Activated naive CD8-positive, alpha-beta T cell treated with anti-CD3 and anti-CD28 coated beads, Interleukin-2, amount 50 U/mL, for 24 hours (primary cell): Measurements from ENCODE around the gene SLC38A11.

Experiments used
- ATAC-seq: fragments of 150-1000 bp; cut with Tn5 transposase; one replicate; pipeline ENCODE4 v1.10.0; 2021
- DNase-seq: peaks from one replicate; pipeline ENCODE4 v3.0.0; 2021
- H3K27ac Mint-ChIP-seq: one replicate; pipeline ENCODE4 v1.8.0; 2021; ENCODE audit warnings: mild to moderate bottlenecking, mixed read lengths
- H3K27me3 Mint-ChIP-seq: one replicate; pipeline ENCODE4 v1.8.0; 2021; ENCODE audit warnings: mixed read lengths
- H3K36me3 Mint-ChIP-seq: one replicate; pipeline ENCODE4 v1.8.0; 2021; ENCODE audit warnings: low read depth, mixed read lengths
- H3K4me1 Mint-ChIP-seq: one replicate; pipeline ENCODE4 v1.8.0; 2021; ENCODE audit warnings: mixed read lengths
- H3K4me3 Mint-ChIP-seq: one replicate; pipeline ENCODE4 v1.8.0; 2021; ENCODE audit warnings: mild to moderate bottlenecking, moderate library complexity, mixed read lengths
- H3K9me3 Mint-ChIP-seq: one replicate; pipeline ENCODE4 v1.8.0; 2021; ENCODE audit warnings: mixed read lengths

The SLC38A11 gene

GRCh38 chr2:164913011-164913410, 42.3 kb downstream of the SLC38A11 start:
- Mint-ChIP-seq H3K27ac (no peak overlapping the region), H3K4me3 (no peak overlapping the region), H3K27me3 (no peaks in the 10 kb centered on the region), H3K36me3 (no peaks in the 10 kb centered on the region), H3K9me3 (no peaks in the 10 kb centered on the region), H3K4me1 (peaks cover 3% of the 10 kb centered on the region)
- no peak for ATAC-seq
- DNase-seq: no peak

GRCh38 chr2:164911832-164912231, 43.5 kb downstream of the SLC38A11 start:
- Mint-ChIP-seq H3K27me3 (no peaks in the 10 kb centered on the region), H3K4me3 (no peak overlapping the region), H3K27ac (no peak overlapping the region), H3K36me3 (no peaks in the 10 kb centered on the region), H3K9me3 (no peaks in the 10 kb centered on the region), H3K4me1 (peaks cover 3% of the 10 kb centered on the region)
- DNase-seq: no peak
- ATAC-seq: no peak

GRCh38 chr2:164910101-164910899, 45.0 kb downstream of the SLC38A11 start:
- no peak overlapping the region for H3K27ac Mint-ChIP-seq
- H3K9me3 Mint-ChIP-seq: no peaks in the 10 kb centered on the region
- no peak overlapping the region for H3K4me3 Mint-ChIP-seq
- DNase-seq (no peak), ATAC-seq (peak; percentile 52)
- H3K4me1 Mint-ChIP-seq: peaks cover 3% of the 10 kb centered on the region
- H3K27me3 Mint-ChIP-seq: no peaks in the 10 kb centered on the region
- H3K36me3 Mint-ChIP-seq: no peaks in the 10 kb centered on the region

- DNase-seq: no peak
- H3K27ac Mint-ChIP-seq: no peak overlapping the region
- ATAC-seq: no peak
Measured at GRCh38 chr2:164906947-164907346, 48.4 kb downstream of the SLC38A11 start.

GRCh38 chr2:164905307-164905706, 50.0 kb downstream of the SLC38A11 start:
- DNase-seq (no peak), ATAC-seq (no peak)
- Mint-ChIP-seq H3K36me3 (peaks cover 2% of the 10 kb centered on the region), H3K4me1 (peaks cover 3% of the 10 kb centered on the region), H3K27me3 (no peaks in the 10 kb centered on the region), H3K27ac (no peak overlapping the region), H3K4me3 (no peak overlapping the region), H3K9me3 (peaks cover 6% of the 10 kb centered on the region)

More at GRCh38 chr2:164906947-164907346, 48.4 kb downstream of the SLC38A11 start:
- H3K4me3 Mint-ChIP-seq: no peak overlapping the region
- no peaks in the 10 kb centered on the region for H3K27me3 Mint-ChIP-seq
- no peaks in the 10 kb centered on the region for H3K36me3 Mint-ChIP-seq
- H3K9me3 Mint-ChIP-seq: no peaks in the 10 kb centered on the region
- H3K4me1 Mint-ChIP-seq: peaks cover 3% of the 10 kb centered on the region

- no peaks in the 10 kb centered on the region for H3K4me1 Mint-ChIP-seq
- no peak for ATAC-seq
Measured at GRCh38 chr2:164903951-164904350, 51.4 kb downstream of the SLC38A11 start.

GRCh38 chr2:164903204-164903603, 52.1 kb downstream of the SLC38A11 start:
- H3K27ac Mint-ChIP-seq: no peak overlapping the region
- H3K4me3 Mint-ChIP-seq: no peak overlapping the region
- DNase-seq (no peak), ATAC-seq (no peak)
- no peaks in the 10 kb centered on the region for H3K27me3 Mint-ChIP-seq
- peaks cover 13% of the 10 kb centered on the region for H3K9me3 Mint-ChIP-seq
- H3K36me3 Mint-ChIP-seq: peaks cover 2% of the 10 kb centered on the region
- H3K4me1 Mint-ChIP-seq: no peaks in the 10 kb centered on the region

More at GRCh38 chr2:164903951-164904350, 51.4 kb downstream of the SLC38A11 start:
- DNase-seq: no peak
- H3K4me3 Mint-ChIP-seq: no peak overlapping the region
- H3K27ac Mint-ChIP-seq: no peak overlapping the region
- H3K36me3 Mint-ChIP-seq: peaks cover 2% of the 10 kb centered on the region
- no peaks in the 10 kb centered on the region for H3K27me3 Mint-ChIP-seq
- H3K9me3 Mint-ChIP-seq: peaks cover 13% of the 10 kb centered on the region

GRCh38 chr2:164899121-164899520, 56.2 kb downstream of the SLC38A11 start:
- Mint-ChIP-seq H3K27ac (no peak overlapping the region), H3K9me3 (peaks cover 13% of the 10 kb centered on the region), H3K36me3 (peaks cover 4% of the 10 kb centered on the region), H3K4me3 (no peak overlapping the region), H3K27me3 (no peaks in the 10 kb centered on the region), H3K4me1 (peaks cover 5% of the 10 kb centered on the region)
- DNase-seq (no peak), ATAC-seq (no peak)

- no peak overlapping the region for H3K27ac Mint-ChIP-seq
- H3K9me3 Mint-ChIP-seq: peaks cover 13% of the 10 kb centered on the region
- H3K27me3 Mint-ChIP-seq: no peaks in the 10 kb centered on the region
- peaks cover 5% of the 10 kb centered on the region for H3K4me1 Mint-ChIP-seq
- no peak for DNase-seq
- peaks cover 4% of the 10 kb centered on the region for H3K36me3 Mint-ChIP-seq
- ATAC-seq: no peak
- H3K4me3 Mint-ChIP-seq: no peak overlapping the region
Measured at GRCh38 chr2:164898475-164898874, 56.9 kb downstream of the SLC38A11 start.

GRCh38 chr2:164897469-164898260, 57.7 kb downstream of the SLC38A11 start:
- Mint-ChIP-seq H3K4me3 (no peak overlapping the region), H3K27me3 (no peaks in the 10 kb centered on the region), H3K36me3 (peaks cover 4% of the 10 kb centered on the region), H3K4me1 (peaks cover 5% of the 10 kb centered on the region), H3K9me3 (peaks cover 13% of the 10 kb centered on the region), H3K27ac (no peak overlapping the region)
- DNase-seq (no peak), ATAC-seq (no peak)

- peaks cover 4% of the 10 kb centered on the region for H3K36me3 Mint-ChIP-seq
- ATAC-seq (peak; percentile 89), DNase-seq (no peak)
- no peaks in the 10 kb centered on the region for H3K27me3 Mint-ChIP-seq
- no peak overlapping the region for H3K4me3 Mint-ChIP-seq
- peaks cover 13% of the 10 kb centered on the region for H3K9me3 Mint-ChIP-seq
- no peak overlapping the region for H3K27ac Mint-ChIP-seq
- H3K4me1 Mint-ChIP-seq: peaks cover 5% of the 10 kb centered on the region
Measured at GRCh38 chr2:164896634-164897355, 58.5 kb downstream of the SLC38A11 start.

- peaks cover 4% of the 10 kb centered on the region for H3K36me3 Mint-ChIP-seq
Measured at GRCh38 chr2:164896226-164896625, 59.1 kb downstream of the SLC38A11 start.

GRCh38 chr2:164891460-164891859, 63.9 kb downstream of the SLC38A11 start:
- no peak overlapping the region for H3K27ac Mint-ChIP-seq
- no peak overlapping the region for H3K4me3 Mint-ChIP-seq
- H3K4me1 Mint-ChIP-seq: no peaks in the 10 kb centered on the region
- DNase-seq (no peak), ATAC-seq (no peak)
- peaks cover 2% of the 10 kb centered on the region for H3K27me3 Mint-ChIP-seq
- no peaks in the 10 kb centered on the region for H3K9me3 Mint-ChIP-seq
- H3K36me3 Mint-ChIP-seq: no peaks in the 10 kb centered on the region

More at GRCh38 chr2:164896226-164896625, 59.1 kb downstream of the SLC38A11 start:
- peaks cover 13% of the 10 kb centered on the region for H3K9me3 Mint-ChIP-seq
- no peak overlapping the region for H3K4me3 Mint-ChIP-seq
- DNase-seq (no peak), ATAC-seq (no peak)
- H3K27me3 Mint-ChIP-seq: no peaks in the 10 kb centered on the region
- peaks cover 5% of the 10 kb centered on the region for H3K4me1 Mint-ChIP-seq
- no peak overlapping the region for H3K27ac Mint-ChIP-seq

- peaks cover 2% of the 10 kb centered on the region for H3K27me3 Mint-ChIP-seq
- DNase-seq: no peak
Measured at GRCh38 chr2:164890544-164890943, 64.8 kb downstream of the SLC38A11 start.

More at GRCh38 chr2:164890544-164890943, 64.8 kb downstream of the SLC38A11 start:
- Mint-ChIP-seq H3K36me3 (no peaks in the 10 kb centered on the region), H3K27ac (no peak overlapping the region), H3K4me3 (no peak overlapping the region), H3K4me1 (no peaks in the 10 kb centered on the region), H3K9me3 (no peaks in the 10 kb centered on the region)
- no peak for ATAC-seq
